ENCODE data around the gene HBS1L. TPM values are rescaled to one million over a fixed set of nuclear protein-coding genes. Genes with fewer than 3 reads are reported as not detected.

HBS1L gene
- total RNA-seq, 1 experiment from 2014 or later, result 63.6 TPM

DNA sequence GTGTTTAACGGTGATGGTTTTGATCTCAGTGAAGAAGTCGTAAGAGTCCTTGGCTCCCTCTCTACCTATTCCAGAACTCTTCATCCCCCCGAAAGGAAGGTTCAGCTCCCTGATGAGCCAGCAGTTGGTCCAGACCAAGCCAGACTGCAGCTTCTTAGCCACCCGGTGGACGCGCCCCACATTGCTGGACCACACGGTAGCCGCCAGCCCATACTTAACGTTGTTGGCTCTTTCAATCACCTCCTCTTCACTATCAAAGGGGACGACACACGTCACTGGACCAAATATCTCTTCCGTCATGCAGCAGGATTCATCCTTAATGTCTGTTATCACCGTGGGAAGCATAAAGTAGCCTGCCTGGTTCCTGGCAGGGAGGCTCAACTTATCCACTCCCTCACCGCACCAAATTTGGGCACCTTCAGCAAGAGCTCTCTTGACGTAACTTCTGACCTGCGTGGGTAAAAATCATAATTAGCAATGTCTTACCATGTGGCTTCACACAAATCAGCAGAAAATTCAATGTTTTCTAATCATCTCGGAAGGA lies 136.1 kb downstream of the HBS1L start:
- Histone ChIP-seq H3K4me2 (ENCODE audit: low read depth, low read length, poor library complexity, severe bottlenecking) (no peak overlapping the region), H2AFZ (ENCODE audit: low read length) (no peak overlapping the region), H4K20me1 (ENCODE audit: insufficient read depth, low read depth, low read length) (no peaks in the 10 kb centered on the region), H3K27ac (ENCODE audit: low read length) (no peak overlapping the region), H3K36me3 (ENCODE audit: insufficient read depth, low read length) (no peaks in the 10 kb centered on the region), H3K9me3 (ENCODE audit: low read length) (no peaks in the 10 kb centered on the region), H3K9me2 (replicated peaks; ENCODE audit: insufficient read depth, low read length) (no peaks in the 10 kb centered on the region), H3K9ac (ENCODE audit: low read length) (no peak overlapping the region), H3K4me1 (ENCODE audit: low read length) (no peaks in the 10 kb centered on the region), H3K27me3 (ENCODE audit: low read length) (no peaks in the 10 kb centered on the region), H3K79me2 (ENCODE audit: low read length) (no peaks in the 10 kb centered on the region), H3K4me3 (ENCODE audit: low read length) (no peak overlapping the region)
- DNase-seq, result no peak

DNA sequence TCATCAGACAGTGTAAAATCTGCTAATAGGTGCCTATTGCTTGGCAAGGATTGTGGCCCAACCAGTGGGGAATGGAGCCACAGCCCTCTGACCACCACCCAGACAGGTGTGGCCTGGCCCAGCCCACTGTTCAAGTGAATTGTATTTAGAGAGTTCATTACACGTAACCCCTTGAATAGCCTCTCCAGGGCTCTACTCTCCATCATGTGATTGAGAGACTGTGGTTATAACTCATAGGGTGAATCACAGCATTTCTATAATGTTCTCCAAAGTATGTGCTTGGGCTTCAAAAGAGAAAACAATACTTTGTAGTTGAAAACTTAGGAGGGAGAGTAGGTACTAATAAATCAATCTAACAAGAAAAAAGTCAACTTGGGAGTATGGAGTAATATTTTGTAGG lies 143.1 kb downstream of the HBS1L start:
- no peak overlapping the region for H3K4me2 ChIP-seq (ENCODE audit: low read depth, low read length, poor library complexity, severe bottlenecking)
- H3K9ac ChIP-seq (ENCODE audit: low read length), result no peak overlapping the region
- H3K9me3 ChIP-seq (ENCODE audit: low read length), result no peaks in the 10 kb centered on the region
- H3K27me3 ChIP-seq (ENCODE audit: low read length), result no peaks in the 10 kb centered on the region
- no peak overlapping the region for H2AFZ ChIP-seq (ENCODE audit: low read length)
- no peaks in the 10 kb centered on the region for H3K36me3 ChIP-seq (ENCODE audit: insufficient read depth, low read length)
- H3K9me2 ChIP-seq (replicated peaks; ENCODE audit: insufficient read depth, low read length), result no peaks in the 10 kb centered on the region
- H3K4me3 ChIP-seq (ENCODE audit: low read length), result no peak overlapping the region
- no peak for DNase-seq
- no peaks in the 10 kb centered on the region for H4K20me1 ChIP-seq (ENCODE audit: insufficient read depth, low read depth, low read length)
- H3K27ac ChIP-seq (ENCODE audit: low read length), result no peak overlapping the region
- H3K4me1 ChIP-seq (ENCODE audit: low read length), result no peaks in the 10 kb centered on the region
- no peaks in the 10 kb centered on the region for H3K79me2 ChIP-seq (ENCODE audit: low read length)

DNA sequence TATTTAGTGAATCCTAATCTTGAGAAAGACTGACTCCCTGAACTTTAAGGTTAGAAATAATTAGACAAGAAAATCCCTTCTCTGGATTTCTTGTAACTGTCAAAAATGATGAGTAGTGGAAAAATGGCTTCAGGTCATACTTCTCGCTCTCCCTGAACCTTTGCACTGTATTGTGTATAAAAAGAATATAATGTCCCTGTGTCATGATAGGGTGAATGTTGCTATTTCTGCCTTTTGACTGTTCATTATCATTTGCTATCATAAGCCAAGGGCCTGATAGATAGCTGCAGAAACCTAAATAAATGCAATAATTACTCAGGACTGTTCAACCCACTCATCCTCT lies 144.1 kb downstream of the HBS1L start:
- no peaks in the 10 kb centered on the region for H3K9me2 ChIP-seq (replicated peaks; ENCODE audit: insufficient read depth, low read length)
- no peaks in the 10 kb centered on the region for H3K9me3 ChIP-seq (ENCODE audit: low read length)
- H3K27me3 ChIP-seq (ENCODE audit: low read length), result no peaks in the 10 kb centered on the region
- H3K9ac ChIP-seq (ENCODE audit: low read length), result no peak overlapping the region
- no peak overlapping the region for H3K4me2 ChIP-seq (ENCODE audit: low read depth, low read length, poor library complexity, severe bottlenecking)
- H3K4me3 ChIP-seq (ENCODE audit: low read length), result no peak overlapping the region
- no peaks in the 10 kb centered on the region for H4K20me1 ChIP-seq (ENCODE audit: insufficient read depth, low read depth, low read length)
- no peak overlapping the region for H2AFZ ChIP-seq (ENCODE audit: low read length)
- H3K27ac ChIP-seq (ENCODE audit: low read length), result no peak overlapping the region
- H3K4me1 ChIP-seq (ENCODE audit: low read length), result no peaks in the 10 kb centered on the region
- no peak for DNase-seq
- H3K79me2 ChIP-seq (ENCODE audit: low read length), result no peaks in the 10 kb centered on the region
- no peaks in the 10 kb centered on the region for H3K36me3 ChIP-seq (ENCODE audit: insufficient read depth, low read length)

Other genes starting within 250 kb of the HBS1L start
- gene ALDH8A1, start 104.7 kb downstream of the HBS1L start, total RNA-seq (2014; rRNA removed; shearing (Covaris generic); ENCODE audit: low replicate concordance), result 0.47 TPM in 1 of 2 replicates, not detected in the other
- gene MYB, start 126.5 kb upstream of the HBS1L start, total RNA-seq (2014; rRNA removed; shearing (Covaris generic); ENCODE audit: low replicate concordance), result 5.3 and 11.8 TPM in 2 replicates

Measured in Karpas-422 (cell line).